NB4 (cell line): ENCODE data around the gene KCTD7.

Source experiments
- MYC ChIP-seq: IDR thresholded peaks from 2 replicates; pipeline ENCODE4 v1.6.1; 2011; ENCODE audit warnings: low read depth, low read length
- POLR2A ChIP-seq: IDR thresholded peaks from 2 replicates; pipeline ENCODE4 v1.6.1; 2011; ENCODE audit warnings: mild to moderate bottlenecking; ENCODE audit not compliant: insufficient read length; ENCODE audit errors: extremely low read depth
- TF ChIP-seq, protein P1 (sequence below): IDR thresholded peaks from one replicate; pipeline ENCODE4 v1.5.1; 2012; ENCODE audit warnings: low read depth, low read length

DNA sequence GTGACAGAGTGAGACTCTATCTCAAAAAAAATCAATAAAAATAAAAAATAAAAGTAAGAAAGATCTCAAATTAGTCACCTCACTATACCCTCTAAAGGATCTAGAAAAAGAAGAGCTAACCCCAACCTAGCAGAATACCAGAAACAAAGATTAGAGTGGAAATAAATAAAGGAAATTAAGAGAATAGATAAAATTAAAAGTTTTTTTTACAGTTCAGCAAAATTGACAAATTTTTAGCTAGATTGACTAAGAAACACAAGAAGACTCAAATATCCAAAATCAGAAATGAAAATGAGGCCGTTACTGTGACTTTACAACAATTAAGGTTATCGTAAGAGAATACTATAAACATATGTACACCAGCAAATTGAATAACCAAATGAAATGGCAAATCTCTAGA lies 29.1 kb downstream of the KCTD7 start:
- TF ChIP-seq, protein P1, sequence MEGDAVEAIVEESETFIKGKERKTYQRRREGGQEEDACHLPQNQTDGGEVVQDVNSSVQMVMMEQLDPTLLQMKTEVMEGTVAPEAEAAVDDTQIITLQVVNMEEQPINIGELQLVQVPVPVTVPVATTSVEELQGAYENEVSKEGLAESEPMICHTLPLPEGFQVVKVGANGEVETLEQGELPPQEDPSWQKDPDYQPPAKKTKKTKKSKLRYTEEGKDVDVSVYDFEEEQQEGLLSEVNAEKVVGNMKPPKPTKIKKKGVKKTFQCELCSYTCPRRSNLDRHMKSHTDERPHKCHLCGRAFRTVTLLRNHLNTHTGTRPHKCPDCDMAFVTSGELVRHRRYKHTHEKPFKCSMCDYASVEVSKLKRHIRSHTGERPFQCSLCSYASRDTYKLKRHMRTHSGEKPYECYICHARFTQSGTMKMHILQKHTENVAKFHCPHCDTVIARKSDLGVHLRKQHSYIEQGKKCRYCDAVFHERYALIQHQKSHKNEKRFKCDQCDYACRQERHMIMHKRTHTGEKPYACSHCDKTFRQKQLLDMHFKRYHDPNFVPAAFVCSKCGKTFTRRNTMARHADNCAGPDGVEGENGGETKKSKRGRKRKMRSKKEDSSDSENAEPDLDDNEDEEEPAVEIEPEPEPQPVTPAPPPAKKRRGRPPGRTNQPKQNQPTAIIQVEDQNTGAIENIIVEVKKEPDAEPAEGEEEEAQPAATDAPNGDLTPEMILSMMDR: no peak
- TF ChIP-seq POLR2A: no peak
- TF ChIP-seq MYC: no peak
